ENCODE results near the gene PRIM2.

PRIM2 gene

DNA sequence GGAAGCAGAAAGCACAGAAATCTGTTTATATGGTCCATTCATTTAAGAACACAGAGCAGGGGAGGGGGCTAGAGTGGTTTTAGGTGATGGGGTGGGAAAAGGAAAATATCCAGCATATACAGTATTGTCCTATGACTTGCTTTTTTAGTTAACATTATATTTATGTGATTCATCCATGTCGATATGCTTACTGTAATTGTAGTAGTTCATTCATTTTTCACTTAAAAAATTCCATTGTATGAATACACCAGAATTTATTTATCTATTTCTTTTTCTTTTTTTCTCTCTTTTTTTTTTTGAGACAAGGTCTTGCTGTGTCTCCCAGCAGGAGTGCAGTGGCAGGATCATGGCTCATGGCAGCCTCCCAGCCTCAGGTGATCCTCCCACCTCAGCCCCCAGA is 9.6 kb upstream of the PRIM2 start:
- TF ChIP-seq, protein P1, sequence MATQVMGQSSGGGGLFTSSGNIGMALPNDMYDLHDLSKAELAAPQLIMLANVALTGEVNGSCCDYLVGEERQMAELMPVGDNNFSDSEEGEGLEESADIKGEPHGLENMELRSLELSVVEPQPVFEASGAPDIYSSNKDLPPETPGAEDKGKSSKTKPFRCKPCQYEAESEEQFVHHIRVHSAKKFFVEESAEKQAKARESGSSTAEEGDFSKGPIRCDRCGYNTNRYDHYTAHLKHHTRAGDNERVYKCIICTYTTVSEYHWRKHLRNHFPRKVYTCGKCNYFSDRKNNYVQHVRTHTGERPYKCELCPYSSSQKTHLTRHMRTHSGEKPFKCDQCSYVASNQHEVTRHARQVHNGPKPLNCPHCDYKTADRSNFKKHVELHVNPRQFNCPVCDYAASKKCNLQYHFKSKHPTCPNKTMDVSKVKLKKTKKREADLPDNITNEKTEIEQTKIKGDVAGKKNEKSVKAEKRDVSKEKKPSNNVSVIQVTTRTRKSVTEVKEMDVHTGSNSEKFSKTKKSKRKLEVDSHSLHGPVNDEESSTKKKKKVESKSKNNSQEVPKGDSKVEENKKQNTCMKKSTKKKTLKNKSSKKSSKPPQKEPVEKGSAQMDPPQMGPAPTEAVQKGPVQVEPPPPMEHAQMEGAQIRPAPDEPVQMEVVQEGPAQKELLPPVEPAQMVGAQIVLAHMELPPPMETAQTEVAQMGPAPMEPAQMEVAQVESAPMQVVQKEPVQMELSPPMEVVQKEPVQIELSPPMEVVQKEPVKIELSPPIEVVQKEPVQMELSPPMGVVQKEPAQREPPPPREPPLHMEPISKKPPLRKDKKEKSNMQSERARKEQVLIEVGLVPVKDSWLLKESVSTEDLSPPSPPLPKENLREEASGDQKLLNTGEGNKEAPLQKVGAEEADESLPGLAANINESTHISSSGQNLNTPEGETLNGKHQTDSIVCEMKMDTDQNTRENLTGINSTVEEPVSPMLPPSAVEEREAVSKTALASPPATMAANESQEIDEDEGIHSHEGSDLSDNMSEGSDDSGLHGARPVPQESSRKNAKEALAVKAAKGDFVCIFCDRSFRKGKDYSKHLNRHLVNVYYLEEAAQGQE (IDR thresholded peaks at IDR 0.05; ENCODE audit: insufficient read depth in 1 of 2, low read depth in 2 of 2, low read length in 2 of 2): no peak
- TF ChIP-seq SIN3A (IDR thresholded peaks at IDR 0.05; ENCODE audit: borderline replicate concordance, insufficient read depth, low read length): no peak
- no peak for TF ChIP-seq POLR2AphosphoS5 (IDR thresholded peaks at IDR 0.05; ENCODE audit: low read depth, low read length)
- TF ChIP-seq TAF1 (IDR thresholded peaks at IDR 0.05; ENCODE audit: borderline replicate concordance, insufficient read depth, low read length): no peak
- TF ChIP-seq FOXP2 (optimal IDR thresholded peaks at IDR 0.05; ENCODE audit: borderline replicate concordance, extremely low read depth, extremely low read length, insufficient read depth): no peak

DNA sequence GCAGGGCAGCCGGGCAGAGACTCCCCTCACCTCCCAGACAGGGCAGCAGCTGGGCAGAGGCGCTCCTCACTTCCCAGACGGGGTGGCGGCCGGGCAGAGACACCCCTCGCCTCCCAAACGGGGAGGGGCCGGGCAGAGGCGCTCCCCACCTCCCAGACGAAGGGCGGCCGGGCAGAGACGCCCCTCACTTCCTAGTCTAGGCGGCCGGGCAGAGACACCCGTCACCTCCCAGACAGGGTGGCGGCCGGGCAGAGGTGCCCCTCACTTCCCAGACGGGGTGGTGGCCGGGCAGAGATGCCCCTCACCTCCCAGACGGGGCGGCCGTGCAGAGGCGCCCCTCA is 6.6 kb upstream of the PRIM2 start:
- TF ChIP-seq TAF1 (IDR thresholded peaks at IDR 0.05; ENCODE audit: borderline replicate concordance, insufficient read depth, low read length): no peak
- TF ChIP-seq FOXP2 (optimal IDR thresholded peaks at IDR 0.05; ENCODE audit: borderline replicate concordance, extremely low read depth, extremely low read length, insufficient read depth): no peak
- TF ChIP-seq, protein P1 (IDR thresholded peaks at IDR 0.05; ENCODE audit: insufficient read depth in 1 of 2, low read depth in 2 of 2, low read length in 2 of 2): no peak
- TF ChIP-seq SIN3A (IDR thresholded peaks at IDR 0.05; ENCODE audit: borderline replicate concordance, insufficient read depth, low read length): no peak
- no peak for TF ChIP-seq POLR2AphosphoS5 (IDR thresholded peaks at IDR 0.05; ENCODE audit: low read depth, low read length)

DNA sequence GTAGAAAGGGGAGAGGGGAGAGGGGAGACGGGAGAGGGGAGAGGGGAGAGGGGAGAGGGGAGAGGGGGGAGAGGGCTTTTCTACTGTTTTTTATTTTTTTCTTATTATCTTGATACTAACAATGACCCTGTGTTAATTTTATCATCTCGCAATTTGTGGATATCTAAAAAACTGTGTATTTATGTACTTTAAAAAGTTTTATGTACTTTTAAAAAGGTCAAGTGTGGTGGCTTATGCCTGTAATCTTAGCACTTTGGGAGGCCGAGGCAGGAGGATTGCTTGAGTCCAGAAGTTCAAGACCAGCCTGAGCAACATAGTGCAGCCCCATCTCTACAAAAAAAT is 5.5 kb upstream of the PRIM2 start:
- no peak for TF ChIP-seq POLR2AphosphoS5 (IDR thresholded peaks at IDR 0.05; ENCODE audit: low read depth, low read length)
- no peak for TF ChIP-seq SIN3A (IDR thresholded peaks at IDR 0.05; ENCODE audit: borderline replicate concordance, insufficient read depth, low read length)
- no peak for TF ChIP-seq FOXP2 (optimal IDR thresholded peaks at IDR 0.05; ENCODE audit: borderline replicate concordance, extremely low read depth, extremely low read length, insufficient read depth)
- no peak for TF ChIP-seq TAF1 (IDR thresholded peaks at IDR 0.05; ENCODE audit: borderline replicate concordance, insufficient read depth, low read length)
- TF ChIP-seq, protein P1 (IDR thresholded peaks at IDR 0.05; ENCODE audit: insufficient read depth in 1 of 2, low read depth in 2 of 2, low read length in 2 of 2): no peak

DNA sequence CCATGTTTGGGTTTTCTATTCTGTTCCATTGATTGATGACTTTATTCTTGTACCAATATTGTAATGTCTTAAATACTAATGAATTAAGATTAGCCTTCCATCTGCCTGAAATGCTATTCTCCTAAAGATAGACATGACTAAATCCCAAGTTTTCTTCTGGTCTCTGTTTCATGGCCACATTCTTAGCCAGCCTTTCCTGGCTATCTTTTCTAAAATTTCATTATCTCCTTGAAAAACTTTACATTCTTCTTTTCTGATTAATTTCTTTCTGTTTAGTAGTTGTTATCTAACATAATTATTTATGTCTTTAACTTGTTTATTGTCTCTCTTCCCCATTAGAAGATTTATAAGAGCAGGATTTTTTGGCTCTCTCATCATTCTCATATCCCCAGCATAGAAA is 4.4 kb upstream of the PRIM2 start:
- TF ChIP-seq SIN3A (IDR thresholded peaks at IDR 0.05; ENCODE audit: borderline replicate concordance, insufficient read depth, low read length) (no peak), POLR2AphosphoS5 (IDR thresholded peaks at IDR 0.05; ENCODE audit: low read depth, low read length) (no peak)
- TF ChIP-seq, protein P1 (IDR thresholded peaks at IDR 0.05; ENCODE audit: insufficient read depth in 1 of 2, low read depth in 2 of 2, low read length in 2 of 2): no peak

DNA sequence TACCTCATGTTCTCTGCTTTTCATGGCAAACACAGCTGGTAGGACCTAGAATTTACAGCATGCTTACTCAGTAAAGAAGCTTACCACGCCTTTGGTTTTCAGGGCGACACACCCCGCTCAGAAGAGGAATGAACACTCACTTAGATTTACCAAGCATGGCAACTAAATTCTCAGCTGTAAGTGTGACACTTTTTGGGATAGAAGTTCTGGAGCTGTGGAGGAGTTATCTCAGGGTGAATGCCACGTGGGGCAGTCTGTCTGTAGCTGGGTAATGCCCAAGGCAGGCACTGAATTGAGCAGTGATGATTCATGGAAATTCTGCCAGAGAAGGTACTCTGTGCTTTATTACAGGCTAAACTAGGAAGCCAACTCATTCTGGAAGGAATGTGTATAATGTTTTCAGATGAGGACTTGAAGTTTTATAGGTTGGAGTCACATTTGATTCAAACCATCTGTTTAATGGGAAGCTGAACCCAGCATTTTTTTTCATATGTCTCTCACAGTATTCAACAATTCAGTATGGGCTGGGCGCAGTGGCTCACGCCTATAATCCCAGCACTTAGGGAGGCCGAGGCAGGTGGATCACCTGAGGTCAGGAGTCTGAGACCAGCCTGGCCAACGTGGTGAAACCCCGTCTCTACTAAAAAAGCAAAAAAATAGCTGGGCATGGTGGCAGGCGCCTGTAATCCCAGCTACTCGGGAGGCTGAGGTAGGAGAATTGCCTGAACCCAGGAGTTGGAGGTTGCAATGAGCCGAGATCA is 3.5 kb upstream of the PRIM2 start:
- TF ChIP-seq POLR2AphosphoS5 (IDR thresholded peaks at IDR 0.05; ENCODE audit: low read depth, low read length): no peak

All from PFSK-1 (cell line).